Lung (tissue), 12 donors: ENCODE data around the gene NOTCH1. TPM values are rescaled to one million over a fixed set of nuclear protein-coding genes. Genes with fewer than 3 reads are reported as not detected.
A peak's percentile ranks its signal among the peaks of the same experiment; 100 is the strongest.

Experiments used
- ATAC-seq: fragments of 200-7000 bp; cut with Tn5 transposase; one replicate; pipeline ENCODE4 v1.9.1; 2020; ENCODE audit warnings: moderate number of reproducible peaks; ENCODE audit not compliant: insufficient read depth, low FRiP score
- DNase-seq, 3 donors: peaks; one replicate each; pipeline ENCODE4 v3.0.0-alpha.2; 2013 to 2017
- H3K27ac ChIP-seq, 2 donors: one replicate each; pipeline ENCODE4 v1.5.1; 2013; ENCODE audit warnings: mild to moderate bottlenecking in 2 of 2, moderate library complexity in 2 of 2, control low read depth in 1 of 2, inconsistent platforms in 1 of 2, low read depth in 1 of 2, low read length in 1 of 2
- H3K27me3 ChIP-seq, 3 donors: one replicate each; pipeline ENCODE4 v1.5.1; 2013; ENCODE audit warnings: low read length in 2 of 3; ENCODE audit not compliant: control insufficient read depth in 3 of 3, insufficient read depth in 3 of 3
- H3K36me3 ChIP-seq, 4 donors: one replicate each; pipeline ENCODE4 v1.5.1; 2013; ENCODE audit warnings: low read length in 4 of 4, mild to moderate bottlenecking in 1 of 4, moderate library complexity in 1 of 4; ENCODE audit not compliant: control insufficient read depth in 4 of 4, insufficient read depth in 4 of 4
- H3K4me1 ChIP-seq, 5 donors: one replicate each; pipeline ENCODE4 v1.5.1; 2013; ENCODE audit warnings: low read length in 5 of 5, mild to moderate bottlenecking in 2 of 5, moderate library complexity in 1 of 5; ENCODE audit not compliant: control insufficient read depth in 5 of 5, insufficient read depth in 5 of 5
- H3K4me3 ChIP-seq: one replicate; pipeline ENCODE4 v1.5.1; 2013; ENCODE audit warnings: mild to moderate bottlenecking, control low read depth, moderate library complexity
- H3K9ac ChIP-seq, 2 donors: one replicate each; pipeline ENCODE4 v1.5.1; 2013; ENCODE audit warnings: low read length in 2 of 2, control low read depth in 1 of 2; ENCODE audit not compliant: insufficient read depth in 1 of 2
- H3K9me3 ChIP-seq, 4 donors: one replicate each; pipeline ENCODE4 v1.5.1; 2013; ENCODE audit warnings: low read length in 3 of 4, mild to moderate bottlenecking in 1 of 4, moderate library complexity in 1 of 4; ENCODE audit not compliant: control insufficient read depth in 4 of 4, insufficient read depth in 3 of 4
- WGBS, 2 donors: extraction: QIAGEN DNeasy Blood & Tissue Kit; methylation state at CpG; one replicate each; pipeline ENCODE4 v1.1.7; 2013; 5-methylcytosine and 5-hydroxymethylcytosine counted together
- polyA plus RNA-seq, 2 donors: library from polyadenylated mRNA; stranded (reverse); fragments of 200-250 nt; gene quantifications; one replicate each; pipeline ENCODE4 v1.2.1, GENCODE V29; 2013
- total RNA-seq, 2 donors: library from RNA; depleted of rRNA in 1 of 2; stranded (reverse); fragments of >200 nt in 1 of 2; gene quantifications; one replicate each; pipeline ENCODE4 v1.2.1, GENCODE V29; 2014 to 2021
- TF ChIP-seq, protein P1 (sequence below): IDR thresholded peaks from 2 replicates; pipeline ENCODE4 v1.5.1; 2012; ENCODE audit warnings: mild to moderate bottlenecking; ENCODE audit errors: control extremely low read depth, extremely low read depth
- donor health status: control.
- donor health status: control.
- donor health status: Bipolar disorder and iron deficiency.
- donor health status: healthy.
- donor health status: DM: yes; HTN: yes; CAD: no.

The NOTCH1 gene
- total and polyA plus RNA-seq, 4 donors: 23.9 to 101 (median 44.5) TPM

DNA sequence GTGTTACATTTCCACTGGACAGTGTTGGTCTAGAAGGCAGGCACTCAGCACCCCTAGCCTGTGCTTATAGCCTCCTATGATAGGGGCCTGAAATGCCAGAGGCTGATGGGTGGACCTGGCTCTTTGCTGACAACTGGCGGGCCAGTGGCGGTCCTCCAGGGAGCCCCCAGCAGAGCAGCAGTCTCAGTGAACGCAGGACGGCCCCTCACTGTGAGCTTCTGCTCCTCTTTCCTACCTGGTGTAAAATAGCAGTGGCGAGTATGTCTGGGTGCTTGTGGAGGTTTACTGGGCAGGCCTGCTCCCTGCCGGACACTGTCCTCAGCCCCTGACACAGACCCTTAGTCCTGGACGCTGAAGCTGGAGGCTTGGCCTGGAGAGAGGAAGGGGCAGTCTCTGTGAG, 59.7 kb downstream of the NOTCH1 start:
- peaks cover 0 to 20% (median 9%) of the 10 kb centered on the region in 5 donors for H3K4me1 ChIP-seq
- H3K27ac ChIP-seq: no peak overlapping the region
- H3K9me3 ChIP-seq: no peaks in the 10 kb centered on the region
- TF ChIP-seq, protein P1, sequence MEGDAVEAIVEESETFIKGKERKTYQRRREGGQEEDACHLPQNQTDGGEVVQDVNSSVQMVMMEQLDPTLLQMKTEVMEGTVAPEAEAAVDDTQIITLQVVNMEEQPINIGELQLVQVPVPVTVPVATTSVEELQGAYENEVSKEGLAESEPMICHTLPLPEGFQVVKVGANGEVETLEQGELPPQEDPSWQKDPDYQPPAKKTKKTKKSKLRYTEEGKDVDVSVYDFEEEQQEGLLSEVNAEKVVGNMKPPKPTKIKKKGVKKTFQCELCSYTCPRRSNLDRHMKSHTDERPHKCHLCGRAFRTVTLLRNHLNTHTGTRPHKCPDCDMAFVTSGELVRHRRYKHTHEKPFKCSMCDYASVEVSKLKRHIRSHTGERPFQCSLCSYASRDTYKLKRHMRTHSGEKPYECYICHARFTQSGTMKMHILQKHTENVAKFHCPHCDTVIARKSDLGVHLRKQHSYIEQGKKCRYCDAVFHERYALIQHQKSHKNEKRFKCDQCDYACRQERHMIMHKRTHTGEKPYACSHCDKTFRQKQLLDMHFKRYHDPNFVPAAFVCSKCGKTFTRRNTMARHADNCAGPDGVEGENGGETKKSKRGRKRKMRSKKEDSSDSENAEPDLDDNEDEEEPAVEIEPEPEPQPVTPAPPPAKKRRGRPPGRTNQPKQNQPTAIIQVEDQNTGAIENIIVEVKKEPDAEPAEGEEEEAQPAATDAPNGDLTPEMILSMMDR: no peak
- H3K36me3 ChIP-seq: no peaks in the 10 kb centered on the region
- H3K9ac ChIP-seq: no peak overlapping the region
- no peak for ATAC-seq
- WGBS, 2 donors: 96% methylated on average over 7 of the region's 7 CpGs
- no peaks in the 10 kb centered on the region for H3K27me3 ChIP-seq
- no peak overlapping the region for H3K4me3 ChIP-seq
- DNase-seq: no peak

GRCh38 chr9:136485049-136486045, 60.5 kb downstream of the NOTCH1 start:
- no peak overlapping the region for H3K4me3 ChIP-seq
- H3K9ac ChIP-seq: no peak overlapping the region
- H3K36me3 ChIP-seq: no peaks in the 10 kb centered on the region
- DNase-seq (peak; percentile 74 to 86 (median 86)), ATAC-seq (no peak)
- no peaks in the 10 kb centered on the region for H3K9me3 ChIP-seq
- H3K27me3 ChIP-seq: no peaks in the 10 kb centered on the region
- no peak overlapping the region for H3K27ac ChIP-seq
- TF ChIP-seq, protein P1: peak; percentile 80
- 40 to 47% methylated on average over 21 of the region's 21 CpGs for WGBS, 2 donors
- H3K4me1 ChIP-seq: peaks cover 0 to 20% (median 9%) of the 10 kb centered on the region in 5 donors

DNA sequence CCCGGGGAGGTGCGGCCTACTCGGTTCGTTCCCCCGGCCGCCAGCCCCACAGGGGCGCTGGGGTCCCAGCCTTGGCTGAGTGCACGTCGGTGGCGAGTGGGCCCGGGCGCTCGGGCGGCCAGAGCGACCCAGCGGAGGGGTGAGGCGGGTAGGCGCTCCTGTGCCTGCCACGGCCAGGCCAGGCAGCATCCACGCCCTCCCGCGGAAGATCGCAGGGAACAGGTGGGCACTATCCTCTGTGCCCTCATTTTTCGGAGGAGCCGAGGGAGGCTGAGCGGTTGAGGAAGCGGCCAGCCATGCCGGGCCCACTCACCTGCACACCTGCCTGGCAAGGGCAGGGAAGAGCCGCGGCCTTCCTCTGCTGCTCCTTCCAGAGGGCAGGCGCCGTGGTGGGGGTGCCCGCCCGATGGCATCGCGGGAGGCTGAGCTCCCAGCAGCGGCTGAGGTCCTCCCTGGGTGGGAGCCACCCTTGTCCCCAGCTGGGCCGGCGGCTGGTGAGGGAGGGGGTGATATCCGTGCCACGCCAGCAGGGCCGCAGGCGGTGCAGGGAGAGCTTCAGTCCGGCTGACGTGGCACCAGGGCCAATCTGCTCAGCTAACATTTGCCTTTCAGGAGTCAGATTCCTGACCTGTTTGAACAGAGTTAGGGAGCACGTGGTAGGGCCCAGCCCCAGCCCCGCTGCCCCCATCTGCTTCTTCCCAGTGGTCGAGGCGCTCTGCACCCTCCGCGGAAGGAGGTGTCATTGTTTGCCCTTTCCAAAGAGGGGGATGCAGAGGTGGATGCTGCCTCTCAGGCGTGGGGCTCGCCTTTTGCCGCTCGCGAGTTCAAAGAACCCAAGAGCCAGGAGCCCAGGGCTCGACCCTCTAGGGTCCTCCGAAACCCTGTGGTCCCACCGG, 61.4 kb downstream of the NOTCH1 start:
- 31 to 46% methylated on average over 59 of the region's 59 CpGs for WGBS, 2 donors
- peak in 1 of 3 donors; percentile 14 for DNase-seq
- peak overlapping the region; percentile 44 for H3K4me3 ChIP-seq
- H3K9me3 ChIP-seq: no peaks in the 10 kb centered on the region
- H3K27ac ChIP-seq: peak overlapping the region; percentile 38 to 99
- H3K27me3 ChIP-seq: no peaks in the 10 kb centered on the region
- ATAC-seq: no peak
- H3K4me1 ChIP-seq: peaks cover 0 to 17% (median 9%) of the 10 kb centered on the region in 5 donors
- H3K36me3 ChIP-seq: peaks cover 0 to 3% (median 0%) of the 10 kb centered on the region in 4 donors
- no peak overlapping the region for H3K9ac ChIP-seq
- TF ChIP-seq, protein P1: no peak
